SU-DHL-6 (cell line): ENCODE data around the gene PLCH1.

Experiments
- H2AFZ ChIP-seq: fragments of 200-600 bp; sonication (generic); 2 replicates; pipeline ENCODE4 v1.6.1; 2014; ENCODE audit warnings: low read depth, mild to moderate bottlenecking, moderate library complexity, mixed read lengths, antibody characterized with exemption, low read length; ENCODE audit not compliant: severe bottlenecking
- H3F3A ChIP-seq: fragments of 200-600 bp; shearing (Covaris generic); 2 replicates; pipeline ENCODE4 v1.6.0; 2016; ENCODE audit warnings: antibody characterized with exemption, mild to moderate bottlenecking; ENCODE audit not compliant: insufficient read depth
- H3K27ac ChIP-seq: fragments of 200-600 bp; sonication (generic); 2 replicates; pipeline ENCODE4 v1.5.1; 2016; ENCODE audit warnings: low read depth, mild to moderate bottlenecking, low read length, moderate library complexity, mixed read lengths
- H3K27me3 ChIP-seq: fragments of 200-600 bp; sonication (generic), shearing (Covaris generic); 2 replicates; pipeline ENCODE4 v1.6.0; 2014; ENCODE audit warnings: mild to moderate bottlenecking, low read length
- H3K36me3 ChIP-seq: fragments of 200-600 bp; sonication (generic); 2 replicates; pipeline ENCODE4 v1.6.1; 2014; ENCODE audit warnings: mild to moderate bottlenecking, low read length, mixed read lengths
- H3K4me2 ChIP-seq: fragments of 300-600, 200-600 bp; shearing (Covaris generic), sonication (generic); 2 replicates; pipeline ENCODE4 v1.6.0; 2014; ENCODE audit warnings: low read length, low read depth, mild to moderate bottlenecking; ENCODE audit not compliant: poor library complexity, severe bottlenecking
- H3K4me3 ChIP-seq: fragments of 200-600 bp; sonication (generic); 2 replicates; pipeline ENCODE4 v1.5.1; 2014; ENCODE audit warnings: antibody characterized with exemption, low read length, mild to moderate bottlenecking, mixed read lengths; ENCODE audit not compliant: insufficient read depth, poor library complexity, severe bottlenecking
- H3K79me2 ChIP-seq: fragments of 200-600 bp; sonication (generic); 2 replicates; pipeline ENCODE4 v1.6.1; 2014; ENCODE audit warnings: mild to moderate bottlenecking, low read length, moderate library complexity; ENCODE audit not compliant: insufficient read depth
- H3K9ac ChIP-seq: fragments of 200-600 bp; sonication (generic); 2 replicates; pipeline ENCODE4 v1.7.0; 2014; ENCODE audit warnings: mild to moderate bottlenecking, low read length
- H3K9me2 ChIP-seq: fragments of 200-600 bp; sonication (generic); replicated peaks from 2 replicates; pipeline ENCODE4 v1.6.1; 2014; ENCODE audit warnings: low read length; ENCODE audit not compliant: insufficient read depth
- H3K9me3 ChIP-seq: fragments of 200-600 bp; sonication (generic); 2 replicates; pipeline ENCODE4 v1.6.1; 2014; ENCODE audit warnings: low read length, mixed read lengths; ENCODE audit not compliant: insufficient read depth
- H4K20me1 ChIP-seq: fragments of 200-600 bp; sonication (generic); 2 replicates; pipeline ENCODE4 v1.6.1; 2014; ENCODE audit warnings: low read depth, mild to moderate bottlenecking, antibody characterized with exemption, low read length, moderate library complexity, mixed read lengths
- CTCF ChIP-seq: fragments of 200-600 bp; sonication (generic); IDR thresholded peaks from one replicate; pipeline ENCODE4 v1.5.1; 2017; ENCODE audit warnings: antibody characterized with exemption, mild to moderate bottlenecking, low read length, moderate library complexity; ENCODE audit not compliant: insufficient read depth, poor library complexity, severe bottlenecking
- EZH2phosphoT487 ChIP-seq: fragments of 200-600 bp; sonication (generic), shearing (Covaris generic); conservative IDR thresholded peaks from 2 replicates; pipeline ENCODE4 v1.6.1; 2018; ENCODE audit warnings: mild to moderate bottlenecking, antibody characterized with exemption, low read length, moderate library complexity, mixed read lengths

Gene PLCH1

GRCh38 chr3:155603302-155603701, 141.6 kb downstream of the PLCH1 start:
- H3K36me3 ChIP-seq: no peaks in the 10 kb centered on the region
- TF ChIP-seq EZH2phosphoT487 (no peak), CTCF (no peak)

GRCh38 chr3:155602307-155602706, 142.6 kb downstream of the PLCH1 start:
- Histone ChIP-seq H2AFZ (no peak overlapping the region), H3K4me3 (no peak overlapping the region), H4K20me1 (no peaks in the 10 kb centered on the region), H3K9me3 (no peaks in the 10 kb centered on the region), H3K36me3 (no peaks in the 10 kb centered on the region), H3K4me2 (no peak overlapping the region), H3K9me2 (no peaks in the 10 kb centered on the region), H3K79me2 (no peaks in the 10 kb centered on the region), H3K9ac (no peak overlapping the region), H3K27me3 (no peaks in the 10 kb centered on the region), H3K27ac (no peak overlapping the region), H3F3A (no peaks in the 10 kb centered on the region)
- no peak for TF ChIP-seq EZH2phosphoT487
- no peak for TF ChIP-seq CTCF

More at GRCh38 chr3:155603302-155603701, 141.6 kb downstream of the PLCH1 start:
- Histone ChIP-seq H3K4me3 (no peak overlapping the region), H3K79me2 (no peaks in the 10 kb centered on the region), H3K4me2 (no peak overlapping the region), H3F3A (no peaks in the 10 kb centered on the region), H3K27me3 (no peaks in the 10 kb centered on the region), H3K27ac (no peak overlapping the region), H3K9me2 (no peaks in the 10 kb centered on the region), H3K9me3 (no peaks in the 10 kb centered on the region), H2AFZ (no peak overlapping the region), H4K20me1 (no peaks in the 10 kb centered on the region), H3K9ac (no peak overlapping the region)

- Histone ChIP-seq H2AFZ (no peak overlapping the region), H3K79me2 (no peaks in the 10 kb centered on the region), H3K36me3 (no peaks in the 10 kb centered on the region), H3K27me3 (no peaks in the 10 kb centered on the region), H3F3A (no peaks in the 10 kb centered on the region), H3K4me2 (no peak overlapping the region), H4K20me1 (no peaks in the 10 kb centered on the region), H3K9me2 (no peaks in the 10 kb centered on the region), H3K4me3 (no peak overlapping the region), H3K9ac (no peak overlapping the region), H3K9me3 (no peaks in the 10 kb centered on the region), H3K27ac (no peak overlapping the region)
- TF ChIP-seq EZH2phosphoT487 (no peak), CTCF (no peak)
Observed at GRCh38 chr3:155598671-155599070, 146.2 kb downstream of the PLCH1 start.

GRCh38 chr3:155596615-155597014, 148.3 kb downstream of the PLCH1 start:
- TF ChIP-seq EZH2phosphoT487 (no peak), CTCF (no peak)
- Histone ChIP-seq H4K20me1 (no peaks in the 10 kb centered on the region), H3F3A (no peaks in the 10 kb centered on the region), H3K9me2 (no peaks in the 10 kb centered on the region), H3K4me3 (no peak overlapping the region), H3K79me2 (no peaks in the 10 kb centered on the region), H2AFZ (no peak overlapping the region), H3K9ac (no peak overlapping the region), H3K9me3 (no peaks in the 10 kb centered on the region), H3K27ac (no peak overlapping the region), H3K27me3 (no peaks in the 10 kb centered on the region), H3K36me3 (no peaks in the 10 kb centered on the region), H3K4me2 (no peak overlapping the region)
